Measurements from ENCODE around the gene AFF3.

- no peak for TF ChIP-seq EZH2 (IDR thresholded peaks at IDR 0.05; ENCODE audit: low read length, missing control alignments)
- TF ChIP-seq CTCF (conservative IDR thresholded peaks at IDR 0.05 in 1 of 2, IDR thresholded peaks at IDR 0.05 in 1 of 2; ENCODE audit: low read depth in 1 of 2, low read length in 2 of 2), result no peak
Observed at GRCh38 chr2:100004959-100005387, 137.4 kb downstream of the AFF3 start.

Data from fibroblast of lung (primary cell).